ENCODE results near the gene SPDYE6. TPM values are rescaled to one million over a fixed set of nuclear protein-coding genes. Genes with fewer than 3 reads are reported as not detected.
"Not testable (repeated sequence)": the region's sequence is repeated elsewhere in the genome, so short reads cannot be mapped to it uniquely, and the experiment has no call there.

The SPDYE6 gene
- polyA plus RNA-seq, 1 donor from 2014 or later, result not detected

DNA sequence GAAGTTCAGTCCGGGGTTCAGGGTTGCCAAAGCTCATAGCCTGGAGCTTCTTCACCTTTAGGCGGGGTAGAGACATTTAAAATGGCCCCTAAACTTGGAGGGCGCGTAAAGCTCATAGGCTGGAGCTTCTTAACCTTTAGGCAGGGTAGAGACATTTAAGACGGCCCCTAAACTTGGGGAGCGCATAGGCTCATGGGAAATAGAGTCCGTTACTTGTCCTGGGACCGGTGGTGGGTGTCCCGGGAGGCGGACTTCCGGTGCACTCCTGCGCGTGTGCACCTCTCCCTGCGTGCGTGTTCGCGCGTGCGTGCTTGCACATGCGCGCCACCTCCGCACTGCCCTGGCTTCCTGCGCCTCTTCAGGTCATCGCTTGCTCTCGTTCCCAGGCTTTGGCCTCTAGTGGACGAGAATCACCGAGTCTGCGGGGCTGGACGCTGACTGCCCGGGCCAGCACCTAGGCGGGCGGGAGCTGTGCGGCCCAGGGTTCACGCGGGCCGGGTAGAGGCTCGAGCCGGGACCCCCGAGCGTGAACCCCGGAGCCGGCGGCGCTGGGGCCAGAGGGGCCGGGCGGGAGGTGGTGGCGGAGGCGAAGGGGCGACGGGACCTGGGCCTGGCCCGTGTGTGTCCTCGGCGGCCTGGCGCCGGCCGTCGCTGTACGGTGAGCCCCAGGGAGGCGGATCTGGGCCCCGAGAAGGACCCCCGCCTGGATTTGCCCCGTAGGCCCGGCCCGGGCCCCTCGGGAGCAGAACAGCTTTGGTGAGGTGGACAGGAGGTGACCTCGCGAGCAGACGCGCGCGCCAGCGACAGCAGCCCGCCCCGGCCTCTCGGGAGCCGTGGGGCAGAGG is 7.5 kb upstream of the SPDYE6 start:
- not testable (repeated sequence) for H4K20me1 ChIP-seq (ENCODE audit: insufficient read depth); H3K9me3 ChIP-seq (ENCODE audit: low read length); H3K9me2 ChIP-seq (ENCODE audit: insufficient read depth, low read length); H3K4me2 ChIP-seq (ENCODE audit: low read length); H3K36me3 ChIP-seq (ENCODE audit: insufficient read depth, low read length); H3F3A ChIP-seq (ENCODE audit: insufficient read depth, low read length, poor library complexity, severe bottlenecking); H3K27me3 ChIP-seq (ENCODE audit: insufficient read depth, low read depth, low read length); H2AFZ ChIP-seq (ENCODE audit: low read depth, low read length); H3K79me2 ChIP-seq (replicated peaks; ENCODE audit: insufficient read depth, low read length)
- TF ChIP-seq MXI1 (conservative IDR thresholded peaks at IDR 0.05; ENCODE audit: poor library complexity, severe bottlenecking), result peak; percentile 90
- TF ChIP-seq, protein P1, sequence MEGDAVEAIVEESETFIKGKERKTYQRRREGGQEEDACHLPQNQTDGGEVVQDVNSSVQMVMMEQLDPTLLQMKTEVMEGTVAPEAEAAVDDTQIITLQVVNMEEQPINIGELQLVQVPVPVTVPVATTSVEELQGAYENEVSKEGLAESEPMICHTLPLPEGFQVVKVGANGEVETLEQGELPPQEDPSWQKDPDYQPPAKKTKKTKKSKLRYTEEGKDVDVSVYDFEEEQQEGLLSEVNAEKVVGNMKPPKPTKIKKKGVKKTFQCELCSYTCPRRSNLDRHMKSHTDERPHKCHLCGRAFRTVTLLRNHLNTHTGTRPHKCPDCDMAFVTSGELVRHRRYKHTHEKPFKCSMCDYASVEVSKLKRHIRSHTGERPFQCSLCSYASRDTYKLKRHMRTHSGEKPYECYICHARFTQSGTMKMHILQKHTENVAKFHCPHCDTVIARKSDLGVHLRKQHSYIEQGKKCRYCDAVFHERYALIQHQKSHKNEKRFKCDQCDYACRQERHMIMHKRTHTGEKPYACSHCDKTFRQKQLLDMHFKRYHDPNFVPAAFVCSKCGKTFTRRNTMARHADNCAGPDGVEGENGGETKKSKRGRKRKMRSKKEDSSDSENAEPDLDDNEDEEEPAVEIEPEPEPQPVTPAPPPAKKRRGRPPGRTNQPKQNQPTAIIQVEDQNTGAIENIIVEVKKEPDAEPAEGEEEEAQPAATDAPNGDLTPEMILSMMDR (IDR thresholded peaks at IDR 0.05; ENCODE audit: poor library complexity, severe bottlenecking), result peak; percentile 52
- peak; percentile 93 for TF ChIP-seq POLR2AphosphoS5 (IDR thresholded peaks at IDR 0.05)
- H3K9ac ChIP-seq (ENCODE audit: low read length), result peak overlapping the region; percentile 75
- H3K4me3 ChIP-seq (ENCODE audit: low read length), result peak overlapping the region; percentile 67
- H3K27ac ChIP-seq (ENCODE audit: low read length), result peak overlapping the region; percentile 52

DNA sequence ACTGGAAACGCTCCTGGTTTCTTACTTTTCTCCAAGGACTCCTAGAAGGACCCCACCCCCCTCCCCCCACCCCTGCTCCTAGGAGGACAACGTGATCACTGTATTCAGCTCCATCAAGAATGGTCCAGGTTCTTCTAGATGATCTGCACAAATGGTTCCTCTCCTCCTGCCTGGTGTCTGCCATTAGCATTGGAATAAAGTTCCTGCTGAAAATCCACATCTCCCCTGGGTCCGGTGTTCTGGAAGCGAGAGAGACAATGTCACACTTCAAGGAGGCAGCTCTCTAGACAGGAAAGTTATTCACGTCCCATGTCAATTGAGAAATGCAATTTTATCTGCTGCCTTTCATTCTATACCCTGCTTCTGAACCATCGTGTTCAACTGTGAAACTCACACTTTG is 9.3 kb downstream of the SPDYE6 start:
- H3F3A ChIP-seq (ENCODE audit: insufficient read depth, low read length, poor library complexity, severe bottlenecking); H3K9me3 ChIP-seq (ENCODE audit: low read length); H3K9me2 ChIP-seq (ENCODE audit: insufficient read depth, low read length); H3K4me3 ChIP-seq (ENCODE audit: low read length); H3K4me2 ChIP-seq (ENCODE audit: low read length); H4K20me1 ChIP-seq (ENCODE audit: insufficient read depth); H2AFZ ChIP-seq (ENCODE audit: low read depth, low read length); H3K36me3 ChIP-seq (ENCODE audit: insufficient read depth, low read length); H3K27ac ChIP-seq (ENCODE audit: low read length); H3K9ac ChIP-seq (ENCODE audit: low read length); H3K79me2 ChIP-seq (replicated peaks; ENCODE audit: insufficient read depth, low read length); H3K27me3 ChIP-seq (ENCODE audit: insufficient read depth, low read depth, low read length): not testable (repeated sequence)

- H3K9me2 ChIP-seq (ENCODE audit: insufficient read depth, low read length); H2AFZ ChIP-seq (ENCODE audit: low read depth, low read length): not testable (repeated sequence)
Measured at GRCh38 chr7:102340599-102341368, 15.5 kb downstream of the SPDYE6 start.

GRCh38 chr7:102337420-102337819 is 18.8 kb downstream of the SPDYE6 start:
- H2AFZ ChIP-seq (ENCODE audit: low read depth, low read length); H3K79me2 ChIP-seq (replicated peaks; ENCODE audit: insufficient read depth, low read length); H3K9me2 ChIP-seq (ENCODE audit: insufficient read depth, low read length); H3K4me2 ChIP-seq (ENCODE audit: low read length); H3K36me3 ChIP-seq (ENCODE audit: insufficient read depth, low read length); H3K9me3 ChIP-seq (ENCODE audit: low read length); H3K27me3 ChIP-seq (ENCODE audit: insufficient read depth, low read depth, low read length); H3F3A ChIP-seq (ENCODE audit: insufficient read depth, low read length, poor library complexity, severe bottlenecking); H3K27ac ChIP-seq (ENCODE audit: low read length); H3K9ac ChIP-seq (ENCODE audit: low read length); H3K4me3 ChIP-seq (ENCODE audit: low read length); H4K20me1 ChIP-seq (ENCODE audit: insufficient read depth): not testable (repeated sequence)

More at GRCh38 chr7:102340599-102341368, 15.5 kb downstream of the SPDYE6 start:
- not testable (repeated sequence) for H3K9ac ChIP-seq (ENCODE audit: low read length); H3K4me2 ChIP-seq (ENCODE audit: low read length); H3F3A ChIP-seq (ENCODE audit: insufficient read depth, low read length, poor library complexity, severe bottlenecking); H3K4me3 ChIP-seq (ENCODE audit: low read length); H3K79me2 ChIP-seq (replicated peaks; ENCODE audit: insufficient read depth, low read length); H3K36me3 ChIP-seq (ENCODE audit: insufficient read depth, low read length); H3K27me3 ChIP-seq (ENCODE audit: insufficient read depth, low read depth, low read length); H3K9me3 ChIP-seq (ENCODE audit: low read length); H4K20me1 ChIP-seq (ENCODE audit: insufficient read depth); H3K27ac ChIP-seq (ENCODE audit: low read length)

GRCh38 chr7:102337002-102337401 is 19.2 kb downstream of the SPDYE6 start:
- H4K20me1 ChIP-seq (ENCODE audit: insufficient read depth); H3K4me3 ChIP-seq (ENCODE audit: low read length); H3K36me3 ChIP-seq (ENCODE audit: insufficient read depth, low read length); H3K9me3 ChIP-seq (ENCODE audit: low read length); H2AFZ ChIP-seq (ENCODE audit: low read depth, low read length); H3K79me2 ChIP-seq (replicated peaks; ENCODE audit: insufficient read depth, low read length); H3K9ac ChIP-seq (ENCODE audit: low read length); H3K27ac ChIP-seq (ENCODE audit: low read length); H3K27me3 ChIP-seq (ENCODE audit: insufficient read depth, low read depth, low read length); H3K9me2 ChIP-seq (ENCODE audit: insufficient read depth, low read length); H3F3A ChIP-seq (ENCODE audit: insufficient read depth, low read length, poor library complexity, severe bottlenecking); H3K4me2 ChIP-seq (ENCODE audit: low read length): not testable (repeated sequence)

DNA sequence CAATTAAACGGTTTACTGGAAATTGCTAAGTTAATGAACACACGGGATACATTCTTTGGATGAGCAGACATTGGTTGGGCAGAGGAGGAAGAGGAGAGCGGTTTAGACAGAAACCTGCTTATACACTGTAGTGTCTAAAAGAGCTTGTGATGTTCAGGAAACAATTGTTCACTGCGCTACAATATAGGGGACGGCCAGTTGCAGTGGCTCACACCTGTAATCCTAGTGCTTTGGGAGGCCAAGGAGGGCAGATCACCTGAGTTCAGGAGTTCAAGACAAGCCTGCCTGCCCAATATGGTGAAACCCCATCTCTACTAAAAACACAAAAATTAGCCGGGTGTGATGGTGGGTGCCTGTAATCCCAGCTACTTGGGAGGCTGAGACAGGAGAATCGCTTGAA is 20.7 kb downstream of the SPDYE6 start:
- not testable (repeated sequence) for H3K9me2 ChIP-seq (ENCODE audit: insufficient read depth, low read length); H3K9ac ChIP-seq (ENCODE audit: low read length); H3K4me2 ChIP-seq (ENCODE audit: low read length); H3F3A ChIP-seq (ENCODE audit: insufficient read depth, low read length, poor library complexity, severe bottlenecking); H3K27me3 ChIP-seq (ENCODE audit: insufficient read depth, low read depth, low read length); H4K20me1 ChIP-seq (ENCODE audit: insufficient read depth); H3K36me3 ChIP-seq (ENCODE audit: insufficient read depth, low read length); H3K4me3 ChIP-seq (ENCODE audit: low read length); H3K9me3 ChIP-seq (ENCODE audit: low read length); H3K79me2 ChIP-seq (replicated peaks; ENCODE audit: insufficient read depth, low read length); H2AFZ ChIP-seq (ENCODE audit: low read depth, low read length); H3K27ac ChIP-seq (ENCODE audit: low read length)

Data from neural cell (in vitro differentiated cells).